GM18907 (cell line): ENCODE results near the gene TWIST2.

ENCODE experiments used
- ATAC-seq: cut with Tn5 transposase; IDR thresholded peaks from one replicate; pipeline ENCODE4 v1.9.1; 2021; ENCODE audit warnings: mild to moderate bottlenecking, moderate library complexity; ENCODE audit not compliant: unreplicated experiment

TWIST2 gene

DNA sequence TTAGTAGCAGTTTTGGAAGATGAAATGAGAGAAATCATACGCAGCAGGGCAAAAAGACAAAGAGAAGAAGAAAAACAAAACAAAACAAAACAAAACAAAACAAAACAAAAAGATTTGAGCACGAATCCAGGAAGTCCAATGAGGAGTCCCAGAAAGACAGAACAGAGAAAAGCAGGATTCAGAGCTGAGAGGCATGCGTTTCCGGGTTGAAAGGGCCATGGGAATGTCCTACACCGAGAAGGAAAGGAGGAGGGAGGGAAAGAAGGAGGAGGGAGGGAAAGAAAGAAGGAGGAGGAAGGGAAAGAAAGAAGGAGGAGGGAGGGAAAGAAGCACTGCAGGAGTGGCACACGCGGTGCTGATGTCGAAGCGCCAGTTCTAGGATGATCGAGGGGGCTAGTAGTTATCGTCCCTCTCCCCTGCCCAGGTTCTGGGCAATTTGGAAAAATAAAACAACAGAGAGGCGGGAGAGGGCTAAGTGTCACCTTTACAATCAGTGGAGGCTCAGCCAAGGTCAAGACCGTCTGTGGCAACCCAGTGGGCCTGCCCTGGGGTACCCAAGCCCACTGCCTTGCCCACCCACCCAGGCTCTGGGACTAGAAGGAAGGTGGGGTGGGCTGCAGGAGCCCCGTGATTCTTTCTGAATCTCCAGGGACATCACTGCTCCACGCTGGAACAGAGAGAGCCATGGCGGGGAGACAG lies 68.4 kb downstream of the TWIST2 start:
- ATAC-seq = no peak

- no peak for ATAC-seq
Measured at GRCh38 chr2:238916875-238917590, 69.1 kb downstream of the TWIST2 start.

DNA sequence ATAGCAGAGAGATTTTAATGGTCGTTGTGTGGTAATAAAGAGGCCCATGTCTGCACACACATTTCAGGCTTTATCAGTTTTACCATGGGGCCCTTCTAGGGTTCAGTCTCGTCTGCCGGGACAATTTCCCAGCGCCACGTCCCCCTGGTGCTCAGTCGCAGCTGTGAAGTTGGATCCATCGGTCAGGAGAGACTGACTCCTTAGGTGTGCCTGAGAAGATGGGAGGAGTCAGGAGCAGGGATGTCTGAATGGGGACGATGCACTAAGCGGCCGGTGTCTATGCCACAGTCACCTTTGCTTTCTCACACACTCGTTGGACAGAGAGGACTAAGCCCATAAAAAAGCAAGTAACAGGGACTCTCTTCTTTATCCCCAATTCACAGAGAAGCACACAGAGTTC lies 71.4 kb downstream of the TWIST2 start:
- no peak for ATAC-seq

GRCh38 chr2:238920053-238920452 lies 72.2 kb downstream of the TWIST2 start:
- ATAC-seq = no peak

DNA sequence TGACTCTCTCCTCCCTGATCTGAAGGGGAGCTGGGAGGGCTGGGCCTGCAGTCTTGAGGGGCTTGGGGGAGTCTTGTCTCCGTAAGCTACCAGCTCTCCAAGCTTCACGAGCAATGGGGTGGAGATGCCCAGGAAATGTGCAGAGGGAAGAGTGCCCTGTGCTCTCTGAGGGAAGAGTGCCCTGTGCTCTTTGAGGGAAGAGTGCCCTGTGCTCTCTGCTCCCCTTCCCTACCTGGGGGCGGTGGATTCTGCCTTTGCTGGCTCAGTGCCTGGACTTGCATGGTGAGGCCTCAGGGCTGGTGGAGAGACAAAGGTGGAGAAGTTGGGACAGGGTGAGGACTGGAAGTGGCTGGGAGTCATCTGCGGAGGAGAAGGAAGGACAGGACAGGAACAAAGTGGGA lies 72.7 kb downstream of the TWIST2 start:
- no peak for ATAC-seq

DNA sequence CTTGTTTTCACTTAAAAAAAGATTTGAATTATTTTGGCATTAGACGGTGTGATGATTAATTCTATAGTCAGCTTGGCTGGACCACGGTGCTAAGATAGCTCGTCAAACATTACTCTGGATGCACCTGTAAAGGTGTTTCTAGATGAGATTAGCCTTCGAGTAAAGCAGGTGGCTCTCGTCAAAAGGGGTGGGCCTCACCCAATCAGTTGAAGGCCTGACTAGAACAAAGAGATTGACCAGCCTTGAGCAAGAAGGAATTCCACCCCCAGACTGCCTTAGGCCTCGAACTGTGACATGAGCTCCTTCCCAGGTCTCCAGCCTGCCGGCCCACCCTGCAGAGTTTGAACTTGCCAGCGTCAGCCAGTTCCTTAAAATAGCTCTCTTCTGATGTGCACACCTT lies 73.4 kb downstream of the TWIST2 start:
- ATAC-seq = no peak

GRCh38 chr2:238921681-238922319 lies 73.9 kb downstream of the TWIST2 start:
- ATAC-seq = no peak

DNA sequence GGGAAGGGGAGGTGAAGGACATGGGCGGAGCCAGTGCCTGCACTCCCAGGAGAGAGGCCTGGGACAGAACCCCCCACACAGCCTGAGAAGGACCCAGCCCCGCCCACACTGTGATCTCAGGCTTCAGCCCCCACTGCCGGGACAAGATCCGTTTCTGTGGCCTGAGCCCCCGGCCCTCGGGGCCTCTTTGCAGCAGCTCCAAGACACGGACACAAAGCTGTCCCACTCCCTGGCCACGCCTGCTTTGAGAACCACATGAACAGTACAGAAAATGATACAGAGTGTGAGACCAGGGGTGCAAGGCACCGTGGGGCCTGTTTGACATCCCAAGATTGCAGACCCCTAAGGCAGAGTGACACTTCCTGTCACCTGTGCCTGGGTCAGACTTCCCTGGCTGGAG lies 74.5 kb downstream of the TWIST2 start:
- ATAC-seq = no peak

- ATAC-seq = no peak
Measured at GRCh38 chr2:238924032-238924431, 76.1 kb downstream of the TWIST2 start.

DNA sequence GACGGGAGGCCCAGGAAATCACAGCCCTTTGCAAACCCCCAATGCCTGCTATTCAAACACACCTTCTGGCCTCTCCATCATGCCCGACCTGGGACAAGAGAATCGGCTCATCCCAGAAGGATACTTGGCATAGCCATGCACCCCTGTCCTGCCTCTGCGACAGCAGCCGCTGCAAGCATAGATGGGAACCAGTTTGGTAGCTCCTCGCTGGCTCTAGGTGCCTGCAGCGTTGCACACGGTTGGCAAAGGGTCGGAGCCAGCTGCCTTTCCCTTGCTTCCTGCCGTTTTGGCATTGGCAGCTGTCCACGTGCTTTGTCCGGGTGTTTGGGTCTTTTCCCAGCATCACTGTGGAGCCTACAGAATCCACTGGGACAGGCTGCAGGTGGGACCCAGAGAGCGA lies 76.9 kb downstream of the TWIST2 start:
- ATAC-seq = no peak

GRCh38 chr2:238925281-238925680 lies 77.4 kb downstream of the TWIST2 start:
- no peak for ATAC-seq

GRCh38 chr2:238925816-238926521 lies 78.1 kb downstream of the TWIST2 start:
- no peak for ATAC-seq

GRCh38 chr2:238926761-238927611 lies 79.1 kb downstream of the TWIST2 start:
- no peak for ATAC-seq

GRCh38 chr2:238927746-238928519 lies 80.0 kb downstream of the TWIST2 start:
- ATAC-seq = no peak

DNA sequence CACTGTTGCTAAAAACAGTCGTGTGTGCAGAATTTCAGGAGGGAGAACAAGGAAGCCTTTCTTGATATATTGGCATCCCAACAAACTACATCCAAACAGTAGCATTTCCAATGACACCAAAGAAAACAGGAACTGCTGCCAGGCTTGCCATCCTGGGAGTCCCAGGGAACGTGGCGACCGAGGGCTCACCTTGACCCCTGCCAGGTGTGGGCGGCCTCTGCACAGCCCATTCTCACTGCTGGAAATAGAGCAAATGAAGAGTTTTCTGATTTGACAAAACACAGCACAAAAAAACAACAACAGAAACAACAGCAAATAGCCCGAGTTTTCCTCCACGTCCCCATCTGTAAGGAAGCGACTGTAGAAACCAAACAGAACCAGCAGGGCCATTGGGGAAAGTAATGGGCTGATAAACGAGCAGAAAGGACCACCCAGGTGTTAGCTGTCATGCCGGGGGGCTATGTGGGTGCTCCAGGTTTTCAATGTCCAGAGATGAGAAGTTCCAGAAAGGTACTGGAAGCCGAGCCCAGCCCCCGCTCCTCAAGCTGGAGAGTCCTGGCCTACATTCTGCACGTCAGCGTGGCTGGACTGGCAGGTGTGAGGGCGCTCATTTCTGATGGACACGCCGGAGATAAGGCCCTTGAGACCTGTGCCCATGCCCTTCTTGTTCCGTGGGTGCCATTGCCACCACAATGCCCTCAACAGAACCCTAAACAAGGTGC lies 80.8 kb downstream of the TWIST2 start:
- ATAC-seq = no peak

DNA sequence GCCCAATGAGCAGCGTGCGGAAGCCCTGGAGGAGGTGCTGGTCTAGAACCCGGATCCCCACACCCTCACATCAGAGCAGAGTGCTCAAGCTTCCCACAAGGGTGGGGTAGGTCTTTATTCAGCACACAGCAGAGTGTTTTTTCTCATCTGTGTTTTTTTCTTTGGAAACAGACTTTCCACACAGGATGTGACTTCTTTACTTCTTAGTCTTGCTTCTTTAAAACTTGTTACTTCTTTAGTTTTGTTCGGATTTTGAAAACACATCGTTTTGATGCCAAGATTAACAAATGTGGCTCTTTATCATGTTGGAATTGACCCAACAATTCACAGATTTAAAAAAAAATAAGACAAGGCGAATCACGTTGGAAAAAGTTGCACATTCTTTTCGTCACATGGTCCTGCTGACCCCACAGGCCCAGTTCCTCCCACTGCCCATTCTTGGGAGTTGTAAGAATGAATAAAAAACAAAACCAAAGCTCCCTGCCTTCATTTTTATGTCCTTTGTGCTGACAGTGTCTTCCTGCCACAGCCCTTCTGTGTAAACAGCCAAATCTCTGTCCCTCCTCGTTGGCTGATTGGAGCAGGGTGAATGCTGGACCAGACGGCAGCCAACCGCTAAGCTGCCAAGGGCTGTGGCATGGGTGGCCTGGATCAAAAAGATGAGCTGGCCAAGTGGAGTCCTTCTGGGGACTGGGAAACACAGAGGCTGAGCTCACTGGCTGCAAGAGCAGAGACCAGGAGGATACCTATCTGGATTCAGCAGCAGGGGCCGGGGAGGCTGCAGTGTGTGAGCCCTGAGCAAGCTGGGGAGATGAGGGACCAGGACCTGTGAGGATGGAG lies 81.6 kb downstream of the TWIST2 start:
- ATAC-seq = no peak

GRCh38 chr2:238930216-238930615 lies 82.3 kb downstream of the TWIST2 start:
- ATAC-seq = no peak
